Daoy (cell line): ENCODE results near the gene PCDHGB5. TPM values are rescaled to one million over a fixed set of nuclear protein-coding genes. Genes with fewer than 3 reads are reported as not detected.
A peak's percentile ranks its signal among the peaks of the same experiment; 100 is the strongest.
"Not testable (repeated sequence)": the region's sequence is repeated elsewhere in the genome, so short reads cannot be mapped to it uniquely, and the experiment has no call there.

Experiments
- DNase-seq: peaks from one replicate; pipeline ENCODE4 v3.0.0-alpha.2; 2015; ENCODE audit warnings: low read depth
- total RNA-seq: library from RNA; depleted of rRNA; stranded (reverse); fragments of >200 nt; shearing (Covaris generic); gene quantifications from 2 replicates; pipeline ENCODE4 v1.2.3, GENCODE V29; 2014

The PCDHGB5 gene
- total RNA-seq, 1 experiment from 2014 or later: not detected

DNA sequence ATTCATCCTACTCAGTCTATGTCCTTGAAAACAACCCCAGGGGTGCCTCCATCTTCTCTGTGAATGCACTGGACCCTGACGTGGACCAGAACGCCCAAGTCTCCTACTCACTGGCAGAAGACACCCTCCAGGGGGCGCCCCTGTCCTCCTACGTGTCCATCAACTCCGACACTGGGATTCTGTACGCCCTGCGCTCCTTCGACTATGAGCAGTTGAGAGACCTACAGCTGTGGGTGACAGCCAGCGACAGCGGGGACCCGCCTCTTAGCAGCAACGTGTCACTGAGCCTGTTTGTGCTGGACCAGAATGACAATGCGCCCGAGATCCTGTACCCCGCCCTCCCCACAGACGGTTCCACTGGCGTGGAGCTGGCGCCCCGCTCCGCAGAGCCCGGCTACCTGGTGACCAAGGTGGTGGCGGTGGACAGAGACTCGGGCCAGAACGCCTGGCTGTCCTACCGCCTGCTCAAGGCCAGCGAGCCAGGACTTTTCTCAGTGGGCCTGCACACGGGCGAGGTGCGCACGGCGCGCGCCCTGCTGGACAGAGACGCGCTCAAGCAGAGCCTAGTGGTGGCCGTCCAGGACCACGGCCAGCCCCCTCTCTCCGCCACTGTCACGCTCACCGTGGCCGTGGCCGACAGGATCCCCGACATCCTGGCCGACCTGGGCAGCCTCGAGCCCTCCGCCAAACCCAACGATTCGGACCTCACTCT, 22.1 kb upstream of the PCDHGB5 start:
- not testable (repeated sequence) for DNase-seq

DNA sequence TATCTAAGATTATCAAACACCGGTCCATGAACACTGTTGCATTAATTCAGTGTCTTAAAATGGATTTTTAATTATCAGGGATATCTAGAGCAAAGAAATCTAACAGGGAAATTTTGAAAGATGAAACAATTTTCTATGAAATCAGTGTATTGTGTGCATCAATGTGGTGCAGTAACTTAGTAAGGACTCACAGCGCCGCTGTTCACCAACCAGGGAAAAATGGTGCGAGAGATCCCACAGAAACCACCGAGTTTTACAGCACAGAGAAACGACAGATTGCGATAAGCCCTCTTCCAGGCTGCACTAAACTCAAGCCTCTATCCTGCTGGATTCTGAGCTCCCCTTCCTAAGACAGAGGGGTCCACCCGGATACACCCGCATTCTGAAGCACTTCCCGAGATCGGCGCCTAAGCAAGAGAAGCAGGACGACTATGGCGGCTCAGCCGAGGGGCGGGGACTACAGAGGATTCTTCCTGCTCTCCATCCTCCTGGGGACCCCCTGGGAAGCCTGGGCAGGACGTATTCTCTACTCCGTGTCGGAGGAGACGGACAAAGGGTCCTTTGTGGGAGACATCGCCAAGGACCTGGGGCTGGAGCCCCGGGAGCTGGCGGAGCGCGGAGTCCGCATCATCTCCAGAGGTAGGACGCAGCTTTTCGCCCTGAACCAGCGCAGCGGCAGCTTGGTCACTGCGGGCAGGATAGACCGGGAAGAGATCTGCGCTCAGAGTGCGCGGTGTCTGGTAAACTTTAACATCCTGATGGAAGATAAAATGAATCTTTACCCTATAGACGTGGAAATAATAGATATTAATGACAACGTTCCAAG, 15.1 kb upstream of the PCDHGB5 start, which contains the start of gene PCDHGA7:
Gene PCDHGA7, plus strand, starts transcription at position 274 of the 826 bp plus-strand sequence. Its CDS starts 158 bp downstream, at position 432.
- no peak for DNase-seq

- DNase-seq: no peak
Observed at GRCh38 chr5:141383345-141383744, 14.4 kb upstream of the PCDHGB5 start.

DNA sequence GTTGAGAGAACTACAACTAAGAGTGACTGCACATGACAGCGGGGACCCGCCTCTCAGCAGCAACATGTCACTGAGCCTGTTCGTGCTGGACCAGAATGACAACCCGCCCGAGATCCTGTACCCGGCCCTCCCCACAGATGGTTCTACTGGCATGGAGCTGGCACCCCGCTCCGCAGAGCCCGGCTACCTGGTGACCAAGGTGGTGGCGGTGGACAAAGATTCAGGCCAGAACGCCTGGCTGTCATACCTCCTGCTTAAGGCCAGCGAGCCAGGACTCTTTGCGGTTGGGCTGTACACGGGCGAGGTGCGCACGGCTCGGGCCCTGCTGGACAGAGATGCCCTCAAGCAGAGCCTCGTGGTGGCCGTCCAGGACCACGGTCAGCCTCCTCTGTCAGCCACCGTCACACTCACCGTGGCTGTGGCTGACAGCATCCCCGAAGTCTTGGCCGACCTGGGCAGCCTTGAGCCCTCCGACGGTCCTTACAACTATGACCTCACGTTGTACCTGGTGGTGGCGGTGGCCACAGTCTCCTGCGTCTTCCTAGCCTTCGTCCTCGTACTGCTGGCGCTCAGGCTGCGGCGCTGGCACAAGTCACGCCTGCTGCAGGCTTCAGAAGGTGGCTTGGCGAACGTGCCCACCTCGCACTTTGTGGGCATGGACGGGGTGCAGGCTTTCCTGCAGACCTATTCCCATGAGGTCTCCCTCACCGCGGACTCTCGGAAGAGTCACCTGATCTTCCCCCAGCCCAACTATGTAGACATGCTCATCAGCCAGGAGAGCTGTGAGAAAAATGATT, 13.1 kb upstream of the PCDHGB5 start:
- no peak for DNase-seq

DNA sequence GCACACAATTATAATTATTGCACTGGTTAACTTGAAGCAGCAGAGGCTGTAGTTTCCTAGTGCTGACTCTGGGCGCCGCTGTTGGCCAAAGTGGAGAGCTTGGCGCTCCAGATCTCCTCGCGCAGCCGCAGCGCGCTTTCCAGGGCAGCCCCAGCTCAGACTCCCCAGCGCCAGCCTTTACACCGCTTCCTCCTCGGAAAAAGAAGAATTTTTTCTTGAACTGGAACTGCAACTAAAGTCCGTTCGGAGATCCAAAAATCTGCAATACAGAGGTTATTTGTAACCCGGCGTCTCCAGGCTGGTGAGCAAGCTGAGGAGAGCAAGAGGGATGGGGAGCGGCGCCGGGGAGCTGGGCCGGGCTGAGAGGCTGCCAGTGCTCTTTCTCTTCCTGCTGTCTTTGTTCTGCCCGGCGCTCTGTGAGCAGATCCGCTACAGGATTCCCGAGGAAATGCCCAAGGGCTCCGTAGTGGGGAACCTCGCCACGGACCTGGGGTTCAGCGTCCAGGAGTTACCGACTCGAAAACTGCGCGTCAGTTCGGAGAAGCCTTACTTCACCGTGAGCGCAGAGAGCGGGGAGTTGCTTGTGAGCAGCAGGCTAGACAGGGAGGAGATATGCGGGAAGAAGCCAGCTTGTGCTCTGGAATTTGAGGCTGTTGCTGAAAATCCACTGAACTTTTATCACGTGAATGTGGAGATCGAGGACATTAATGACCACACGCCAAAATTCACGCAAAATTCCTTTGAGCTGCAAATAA, 10.0 kb upstream of the PCDHGB5 start, which contains the start of gene PCDHGB4:
Gene PCDHGB4, plus strand, starts transcription at position 142 of the 755 bp plus-strand sequence. Its CDS starts 187 bp downstream, at position 329.
- not testable (repeated sequence) for DNase-seq

GRCh38 chr5:141388661-141389060, 9.1 kb upstream of the PCDHGB5 start:
- no peak for DNase-seq

- DNase-seq: no peak
Observed at GRCh38 chr5:141389153-141390042, 8.3 kb upstream of the PCDHGB5 start.

- DNase-seq: no peak
Observed at GRCh38 chr5:141392429-141393198, 5.1 kb upstream of the PCDHGB5 start, which contains the start of gene PCDHGA8. Gene PCDHGA8, plus strand, starts transcription at chr5:141392633. Its CDS starts 181 bp downstream, at chr5:141392814.

DNA sequence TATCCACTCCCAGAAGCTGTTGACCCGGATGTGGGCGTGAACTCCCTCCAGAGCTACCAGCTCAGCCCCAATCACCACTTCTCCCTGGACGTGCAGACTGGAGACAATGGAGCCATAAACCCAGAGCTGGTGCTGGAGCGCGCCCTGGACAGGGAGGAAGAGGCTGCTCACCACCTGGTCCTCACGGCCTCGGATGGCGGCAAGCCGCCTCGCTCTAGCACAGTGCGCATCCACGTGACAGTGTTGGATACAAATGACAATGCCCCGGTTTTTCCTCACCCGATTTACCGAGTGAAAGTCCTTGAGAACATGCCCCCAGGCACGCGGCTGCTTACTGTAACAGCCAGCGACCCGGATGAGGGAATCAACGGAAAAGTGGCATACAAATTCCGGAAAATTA, 4.5 kb upstream of the PCDHGB5 start:
- DNase-seq: no peak

DNA sequence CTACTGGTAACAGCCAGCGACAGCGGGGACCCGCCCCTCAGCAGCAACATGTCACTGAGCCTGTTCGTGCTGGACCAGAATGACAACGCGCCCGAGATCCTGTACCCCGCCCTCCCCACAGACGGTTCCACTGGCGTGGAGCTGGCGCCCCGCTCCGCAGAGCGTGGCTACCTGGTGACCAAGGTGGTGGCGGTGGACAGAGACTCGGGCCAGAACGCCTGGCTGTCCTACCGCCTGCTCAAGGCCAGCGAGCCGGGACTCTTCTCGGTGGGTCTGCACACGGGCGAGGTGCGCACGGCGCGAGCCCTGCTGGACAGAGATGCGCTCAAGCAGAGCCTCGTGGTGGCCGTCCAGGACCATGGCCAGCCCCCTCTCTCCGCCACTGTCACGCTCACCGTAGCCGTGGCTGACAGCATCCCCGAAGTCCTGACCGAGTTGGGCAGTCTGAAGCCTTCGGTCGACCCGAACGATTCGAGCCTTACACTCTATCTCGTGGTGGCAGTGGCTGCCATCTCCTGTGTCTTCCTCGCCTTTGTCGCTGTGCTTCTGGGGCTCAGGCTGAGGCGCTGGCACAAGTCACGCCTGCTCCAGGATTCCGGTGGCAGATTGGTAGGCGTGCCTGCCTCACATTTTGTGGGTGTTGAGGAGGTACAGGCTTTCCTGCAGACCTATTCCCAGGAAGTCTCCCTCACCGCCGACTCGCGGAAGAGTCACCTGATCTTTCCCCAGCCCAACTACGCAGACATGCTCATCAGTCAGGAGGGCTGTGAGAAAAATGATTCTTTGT, 3.2 kb upstream of the PCDHGB5 start:
- not testable (repeated sequence) for DNase-seq

DNA sequence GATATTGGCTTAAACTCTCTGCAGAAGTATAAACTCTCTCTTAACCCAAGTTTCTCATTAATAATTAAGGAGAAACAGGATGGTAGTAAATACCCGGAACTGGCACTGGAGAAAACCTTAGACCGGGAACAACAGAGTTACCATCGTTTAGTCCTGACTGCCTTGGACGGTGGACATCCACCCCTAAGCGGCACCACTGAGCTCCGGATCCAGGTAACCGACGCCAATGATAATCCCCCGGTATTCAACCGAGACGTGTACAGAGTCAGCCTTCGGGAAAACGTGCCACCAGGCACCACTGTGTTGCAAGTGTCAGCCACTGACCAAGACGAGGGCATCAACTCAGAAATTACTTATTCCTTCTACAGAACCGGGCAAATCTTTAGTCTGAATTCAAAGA, 861 bp downstream of the PCDHGB5 start:
- no peak for DNase-seq

GRCh38 chr5:141399555-141400258, 2.0 kb downstream of the PCDHGB5 start:
- DNase-seq: no peak

GRCh38 chr5:141402553-141403243, 5.0 kb downstream of the PCDHGB5 start, which contains the start of gene PCDHGA9:
Gene PCDHGA9, plus strand, starts transcription at chr5:141402778. Its CDS starts 175 bp downstream, at chr5:141402953.
- DNase-seq: no peak

GRCh38 chr5:141403387-141403786, 5.6 kb downstream of the PCDHGB5 start:
- DNase-seq: no peak

DNA sequence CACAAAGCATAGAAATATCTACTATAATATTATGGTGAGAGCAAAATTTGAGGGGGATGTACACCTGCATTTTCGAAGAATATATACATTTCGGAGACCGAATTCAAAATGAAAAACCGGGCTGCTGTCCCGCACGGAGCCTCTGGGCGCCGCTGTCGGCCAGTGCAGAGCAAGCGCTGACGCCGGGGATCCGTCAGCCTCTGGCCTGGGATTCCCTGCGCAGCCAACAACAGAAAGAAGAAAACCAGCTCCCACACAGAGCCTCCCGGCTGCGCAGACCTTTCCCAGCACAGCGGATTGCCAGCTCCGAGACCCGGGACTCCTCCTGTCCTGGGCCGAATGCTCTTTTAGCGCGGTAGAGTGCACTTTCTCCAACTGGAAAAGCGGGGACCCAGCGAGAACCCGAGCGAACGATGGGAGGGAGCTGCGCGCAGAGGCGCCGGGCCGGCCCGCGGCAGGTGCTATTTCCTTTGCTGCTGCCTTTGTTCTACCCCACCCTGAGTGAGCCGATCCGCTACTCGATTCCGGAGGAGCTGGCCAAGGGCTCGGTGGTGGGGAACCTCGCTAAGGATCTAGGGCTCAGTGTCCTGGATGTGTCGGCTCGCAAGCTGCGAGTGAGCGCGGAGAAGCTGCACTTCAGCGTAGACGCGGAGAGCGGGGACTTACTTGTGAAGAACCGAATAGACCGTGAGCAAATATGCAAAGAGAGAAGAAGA, 10.2 kb downstream of the PCDHGB5 start, which contains the start of gene PCDHGB6:
Gene PCDHGB6, plus strand, starts transcription at position 232 of the 716 bp plus-strand sequence. Its CDS starts 182 bp downstream, at position 414.
- peak; percentile 67 for DNase-seq
